ENCODE measurements around the gene NTRK3.

NTRK3 gene

DNA sequence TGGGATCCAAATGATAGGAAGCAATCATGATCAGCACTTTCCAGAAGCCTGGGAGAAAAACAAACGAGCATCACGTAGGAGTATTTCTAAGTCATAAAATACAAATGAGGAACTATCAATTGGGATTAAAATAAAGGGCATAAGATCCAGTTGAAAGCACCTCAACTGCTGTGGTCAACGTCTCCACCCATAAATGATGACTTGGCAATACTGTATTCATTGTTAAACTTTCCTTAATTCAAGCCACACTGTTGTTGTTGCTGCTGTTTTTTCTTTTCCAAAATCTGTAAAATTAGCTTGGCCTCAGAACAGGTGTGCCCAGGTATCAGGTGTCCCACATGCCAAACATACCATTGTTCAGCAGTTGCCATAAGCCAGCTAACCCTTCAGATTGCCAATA, 395.8 kb downstream of the NTRK3 start:
- TF ChIP-seq, protein P1, sequence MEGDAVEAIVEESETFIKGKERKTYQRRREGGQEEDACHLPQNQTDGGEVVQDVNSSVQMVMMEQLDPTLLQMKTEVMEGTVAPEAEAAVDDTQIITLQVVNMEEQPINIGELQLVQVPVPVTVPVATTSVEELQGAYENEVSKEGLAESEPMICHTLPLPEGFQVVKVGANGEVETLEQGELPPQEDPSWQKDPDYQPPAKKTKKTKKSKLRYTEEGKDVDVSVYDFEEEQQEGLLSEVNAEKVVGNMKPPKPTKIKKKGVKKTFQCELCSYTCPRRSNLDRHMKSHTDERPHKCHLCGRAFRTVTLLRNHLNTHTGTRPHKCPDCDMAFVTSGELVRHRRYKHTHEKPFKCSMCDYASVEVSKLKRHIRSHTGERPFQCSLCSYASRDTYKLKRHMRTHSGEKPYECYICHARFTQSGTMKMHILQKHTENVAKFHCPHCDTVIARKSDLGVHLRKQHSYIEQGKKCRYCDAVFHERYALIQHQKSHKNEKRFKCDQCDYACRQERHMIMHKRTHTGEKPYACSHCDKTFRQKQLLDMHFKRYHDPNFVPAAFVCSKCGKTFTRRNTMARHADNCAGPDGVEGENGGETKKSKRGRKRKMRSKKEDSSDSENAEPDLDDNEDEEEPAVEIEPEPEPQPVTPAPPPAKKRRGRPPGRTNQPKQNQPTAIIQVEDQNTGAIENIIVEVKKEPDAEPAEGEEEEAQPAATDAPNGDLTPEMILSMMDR (IDR thresholded peaks at IDR 0.05; ENCODE audit: low read depth, low read length, missing control alignments): no peak
- no peak overlapping the region for H3K4me3 ChIP-seq (replicated peaks; ENCODE audit: low read depth, low read length)
- no peak for DNase-seq (ENCODE audit: extremely low read depth, low read depth)

DNA sequence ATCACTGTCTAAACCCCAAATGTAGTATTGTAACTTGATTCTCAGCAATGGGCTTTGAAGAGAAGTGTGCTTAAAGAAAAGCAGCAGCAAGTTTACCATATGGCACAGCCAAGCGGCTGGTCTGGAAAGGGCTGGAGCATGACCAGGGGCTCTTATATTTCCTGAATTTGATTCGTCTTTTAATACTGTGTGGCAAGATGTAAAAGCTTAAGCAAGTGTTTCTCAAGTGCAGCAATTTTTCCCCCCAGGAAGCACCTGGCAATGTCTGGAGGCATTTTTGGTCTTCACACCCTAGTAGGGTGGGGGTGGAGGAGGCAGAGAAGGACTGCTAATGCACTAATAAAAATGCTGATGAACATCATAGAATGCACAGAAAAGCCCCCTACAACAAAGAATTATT, 397.9 kb downstream of the NTRK3 start:
- no peak for DNase-seq (ENCODE audit: extremely low read depth, low read depth)
- H3K4me3 ChIP-seq (replicated peaks; ENCODE audit: low read depth, low read length): no peak overlapping the region
- TF ChIP-seq, protein P1 (IDR thresholded peaks at IDR 0.05; ENCODE audit: low read depth, low read length, missing control alignments): no peak

DNA sequence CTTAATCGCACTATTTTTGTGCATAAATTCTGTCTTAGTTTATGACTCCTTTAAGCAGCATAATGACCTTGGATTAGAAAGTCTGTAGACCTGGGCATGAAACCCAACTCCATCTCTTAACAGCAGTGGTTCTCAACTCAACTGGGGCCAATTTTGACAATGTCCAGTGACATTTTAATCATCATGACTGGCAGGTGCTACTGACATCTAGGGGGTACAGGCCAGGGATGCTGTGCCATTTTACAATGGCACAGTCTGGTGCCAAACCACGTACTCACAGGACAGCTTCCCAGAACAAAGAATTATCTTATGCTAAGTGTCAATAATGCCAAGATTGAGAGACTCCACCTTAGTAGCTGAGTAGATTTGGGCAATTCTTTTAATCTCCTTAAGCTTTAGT, 405.0 kb downstream of the NTRK3 start:
- no peak for DNase-seq (ENCODE audit: extremely low read depth, low read depth)
- no peak overlapping the region for H3K4me3 ChIP-seq (replicated peaks; ENCODE audit: low read depth, low read length)
- TF ChIP-seq, protein P1 (IDR thresholded peaks at IDR 0.05; ENCODE audit: low read depth, low read length, missing control alignments): no peak

DNA sequence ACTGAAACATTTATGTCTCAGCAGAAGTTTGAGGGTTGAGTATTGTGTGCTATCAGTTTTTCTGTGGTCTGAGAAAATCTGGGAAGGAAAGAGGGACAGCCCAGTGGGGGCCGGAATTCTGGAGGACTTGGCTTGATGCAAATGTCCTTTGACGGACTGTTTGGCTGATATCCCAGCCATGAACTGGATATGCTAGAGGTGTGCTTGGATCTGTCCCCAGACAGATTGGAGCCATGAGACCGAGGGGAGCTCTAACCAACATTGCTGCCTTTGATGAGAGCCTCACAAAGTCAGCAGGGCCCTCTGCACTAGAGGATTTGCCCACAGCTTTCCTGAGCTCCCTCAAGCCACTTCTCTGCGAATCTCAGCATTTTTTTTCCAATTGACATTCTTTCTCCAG, 405.6 kb downstream of the NTRK3 start:
- H3K4me3 ChIP-seq (replicated peaks; ENCODE audit: low read depth, low read length): no peak overlapping the region
- DNase-seq (ENCODE audit: extremely low read depth, low read depth): no peak
- TF ChIP-seq, protein P1 (IDR thresholded peaks at IDR 0.05; ENCODE audit: low read depth, low read length, missing control alignments): no peak

DNA sequence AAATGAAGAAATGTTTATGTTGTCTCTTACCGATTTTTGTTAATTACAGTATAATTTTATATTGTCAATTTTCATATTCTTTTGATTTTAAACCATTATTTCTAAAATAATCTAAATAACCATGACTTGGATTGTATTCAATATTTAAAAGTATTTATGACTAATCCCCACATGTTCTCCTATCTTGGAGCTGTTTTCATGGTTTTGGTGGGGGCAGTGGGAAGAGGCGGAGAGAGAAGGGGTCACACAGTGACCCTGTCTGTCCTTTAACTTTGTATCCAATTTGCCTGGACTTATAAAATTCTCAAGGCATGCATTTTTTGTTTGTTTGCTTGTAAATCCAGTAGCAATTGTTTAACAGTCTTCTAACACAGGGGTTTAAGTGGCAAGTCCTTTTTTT, 407.4 kb downstream of the NTRK3 start:
- TF ChIP-seq, protein P1 (IDR thresholded peaks at IDR 0.05; ENCODE audit: low read depth, low read length, missing control alignments): no peak
- no peak for DNase-seq (ENCODE audit: extremely low read depth, low read depth)

DNA sequence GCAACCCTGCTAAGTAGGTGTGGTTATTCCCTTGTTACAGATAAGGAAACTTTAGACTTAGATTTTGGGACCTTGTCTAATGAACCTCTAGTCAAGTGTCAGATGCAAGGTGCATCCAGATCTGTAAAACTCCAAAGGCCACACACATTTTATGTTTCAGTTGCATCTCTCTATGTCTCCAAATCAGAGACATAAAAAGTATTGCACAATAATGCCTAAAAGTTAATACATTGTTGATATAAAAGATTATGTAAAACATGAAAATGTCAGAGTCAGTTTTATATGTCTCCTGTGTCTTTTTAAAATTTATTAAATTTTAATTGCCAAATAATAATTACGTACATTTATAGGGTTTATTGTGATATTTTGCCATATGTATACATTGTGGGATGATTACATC, 408.5 kb downstream of the NTRK3 start:
- TF ChIP-seq, protein P1 (IDR thresholded peaks at IDR 0.05; ENCODE audit: low read depth, low read length, missing control alignments): no peak
- H3K4me3 ChIP-seq (replicated peaks; ENCODE audit: low read depth, low read length): no peak overlapping the region
- no peak for DNase-seq (ENCODE audit: extremely low read depth, low read depth)

More for the DNA sequence above, 407.4 kb downstream of the NTRK3 start:
- no peak overlapping the region for H3K4me3 ChIP-seq (replicated peaks; ENCODE audit: low read depth, low read length)

DNA sequence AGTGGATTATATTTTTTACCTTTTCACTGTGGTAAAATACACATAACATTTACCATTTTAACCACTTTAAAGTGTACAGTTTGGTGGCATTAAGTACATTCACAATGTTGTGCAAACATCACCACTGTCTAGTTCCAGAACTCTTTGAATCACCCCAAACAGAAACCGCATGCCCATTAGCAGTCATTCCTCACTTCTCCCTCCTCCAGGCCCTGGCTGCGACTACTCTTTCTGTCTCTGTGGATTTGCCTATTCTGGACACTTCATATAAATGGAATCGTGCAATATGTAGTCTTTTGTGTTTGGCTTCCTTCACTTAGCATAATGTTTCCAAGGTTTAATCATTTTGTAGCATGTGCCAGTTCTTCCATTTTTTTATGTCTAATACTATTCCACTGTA, 409.8 kb downstream of the NTRK3 start:
- DNase-seq (ENCODE audit: extremely low read depth, low read depth): no peak
- TF ChIP-seq, protein P1 (IDR thresholded peaks at IDR 0.05; ENCODE audit: low read depth, low read length, missing control alignments): no peak
- no peak overlapping the region for H3K4me3 ChIP-seq (replicated peaks; ENCODE audit: low read depth, low read length)
